RWPE1 (cell line): ENCODE results near the gene CRACR2B.
A peak's percentile ranks its signal among the peaks of the same experiment; 100 is the strongest.

Experiments
- CTCF ChIA-PET: fragments of 350-600 bp; sonication (Branson Sonifier 250); formaldehyde crosslinking; extraction: SDS; loops from one replicate; lab custom pipeline; 2021; lab: Yijun Ruan, JAX
- POLR2A ChIA-PET: fragments of 400-600 bp; formaldehyde crosslinking; extraction: SDS; loops from one replicate; lab custom pipeline; 2020; ENCODE audit warnings: antibody characterized with exemption; ENCODE audit not compliant: low non-redundant PET; lab: Yijun Ruan, JAX
- DNase-seq: peaks from one replicate; pipeline ENCODE4 v3.0.0; 2012; ENCODE audit warnings: low spot score
- H3K27ac ChIP-seq: fragments of 450-650 bp; 2 replicates; pipeline ENCODE4 v1.5.1; 2017
- CTCF ChIP-seq: fragments of 450-650 bp; conservative IDR thresholded peaks from 2 replicates; pipeline ENCODE4 v1.5.1; 2017; ENCODE audit warnings: low read depth, mild to moderate bottlenecking

CRACR2B gene

GRCh38 chr11:838441-839279 lies 10.9 kb downstream of the CRACR2B start:
- no peak for TF ChIP-seq CTCF
- CTCF ChIA-PET = no interaction called here
- POLR2A ChIA-PET = interaction anchor here (1.0 kb wide), 1 partner anchor 18 kb away, joined by 3 read pairs; no protein-coding TSS in a partner anchor
- DNase-seq = no peak
- H3K27ac ChIP-seq = peak overlapping the region; percentile 99

GRCh38 chr11:839280-839623 lies 11.5 kb downstream of the CRACR2B start:
- DNase-seq = no peak
- ChIA-PET POLR2A (no interaction called here), CTCF (no interaction called here)
- TF ChIP-seq CTCF = no peak
- H3K27ac ChIP-seq = peak overlapping the region; percentile 99

- POLR2A ChIA-PET = no interaction called here
- peak overlapping the region; percentile 99 for H3K27ac ChIP-seq
- DNase-seq = no peak
- CTCF ChIA-PET = interaction anchor here (0.6 kb wide), 2 partner anchors 212 to 313 kb away, joined by 3 read pairs; no protein-coding TSS in a partner anchor
- TF ChIP-seq CTCF = peak; percentile 18; the same call in 1 of the 2 replicates
Measured at GRCh38 chr11:839875-840617, 12.3 kb downstream of the CRACR2B start.

- peak overlapping the region; percentile 99 for H3K27ac ChIP-seq
- no peak for DNase-seq
- TF ChIP-seq CTCF = no peak
- ChIA-PET POLR2A (interaction anchor here (1.3 kb wide), 1 partner anchor 23 kb away, joined by 4 read pairs; the partner anchor contains the start of gene PNPLA2), CTCF (no interaction called here)
Measured at GRCh38 chr11:841981-842369, 14.3 kb downstream of the CRACR2B start.

GRCh38 chr11:842370-843002 lies 14.8 kb downstream of the CRACR2B start, which contains the start of the genes POLR2L and TSPAN4:
POLR2L (minus strand) TSS chr11:842529; CDS start chr11:842508, 21 bp downstream.
TSPAN4 (plus strand) TSS chr11:842852; CDS start chr11:850305, 7,453 bp downstream.
- DNase-seq = peak; percentile 80
- TF ChIP-seq CTCF = no peak
- ChIA-PET POLR2A (interaction anchor here (0.5 to 1.7 kb wide), 8 partner anchors 8 to 236 kb away, joined by 3 to 7 read pairs (median 4); partner anchors contain the start of genes CD151 and PNPLA2), CTCF (no interaction called here)
- peak within 1 kb of the TSS; percentile 99 for H3K27ac ChIP-seq
